Medulla oblongata (tissue), 1 donor: ENCODE measurements around the gene DCLK2.
A peak's percentile ranks its signal among the peaks of the same experiment; 100 is the strongest.

Experiments used
- DNase-seq: peaks from one replicate; pipeline ENCODE4 v3.0.0-alpha.2; 2015; ENCODE audit errors: extremely low spot score

Gene DCLK2

DNA sequence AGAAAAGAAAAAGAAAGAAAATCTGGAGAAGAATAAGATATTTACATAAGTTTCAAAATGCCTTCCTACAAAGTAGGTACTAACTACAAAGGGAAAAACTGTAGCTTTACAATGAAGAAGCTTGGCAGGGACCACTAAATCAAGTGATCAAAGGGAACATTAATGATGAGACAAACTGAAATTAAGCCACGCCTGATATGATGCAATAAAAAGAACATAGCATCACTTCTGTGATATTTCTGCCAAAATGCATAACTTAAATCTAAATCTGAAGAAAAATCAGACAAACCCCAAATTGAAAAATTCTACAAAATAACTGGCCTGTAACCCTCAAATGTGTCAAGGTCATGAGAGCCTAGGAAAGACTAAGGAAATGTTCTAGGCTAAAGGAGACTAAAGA lies 8.9 kb upstream of the DCLK2 start:
- DNase-seq = no peak

DNA sequence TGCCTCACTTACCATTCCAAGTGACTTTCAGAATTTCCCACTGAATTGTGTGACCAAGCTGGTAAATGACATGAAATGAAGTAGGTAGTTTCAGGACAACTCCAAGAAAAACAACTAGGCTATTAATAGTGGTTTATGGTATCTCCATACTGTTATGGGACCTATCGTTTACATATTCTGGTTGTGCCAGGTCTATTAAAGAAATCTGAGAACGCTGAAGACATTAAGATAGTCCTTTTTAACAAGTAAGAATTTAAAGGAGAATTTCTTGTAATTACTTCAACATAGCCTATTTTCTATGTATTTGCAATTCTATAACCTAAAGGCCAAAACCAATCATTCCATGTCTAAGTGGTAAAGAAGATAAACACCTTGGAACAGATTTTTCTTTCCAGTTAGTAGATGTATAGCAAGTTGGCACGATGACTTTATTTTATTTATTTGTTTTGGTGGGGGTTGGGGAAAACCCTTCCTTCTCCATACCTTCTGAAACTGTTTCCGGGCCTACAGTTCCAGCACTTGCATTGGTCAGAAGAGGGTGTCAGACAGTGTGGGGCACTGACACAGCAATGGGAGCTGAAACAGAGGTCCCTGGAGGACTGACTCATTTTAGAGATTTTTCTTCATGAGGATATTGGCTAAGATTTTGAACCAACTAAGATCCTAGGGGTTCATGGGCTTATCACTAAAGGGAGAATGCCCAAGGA lies 7.6 kb upstream of the DCLK2 start:
- DNase-seq = no peak

DNA sequence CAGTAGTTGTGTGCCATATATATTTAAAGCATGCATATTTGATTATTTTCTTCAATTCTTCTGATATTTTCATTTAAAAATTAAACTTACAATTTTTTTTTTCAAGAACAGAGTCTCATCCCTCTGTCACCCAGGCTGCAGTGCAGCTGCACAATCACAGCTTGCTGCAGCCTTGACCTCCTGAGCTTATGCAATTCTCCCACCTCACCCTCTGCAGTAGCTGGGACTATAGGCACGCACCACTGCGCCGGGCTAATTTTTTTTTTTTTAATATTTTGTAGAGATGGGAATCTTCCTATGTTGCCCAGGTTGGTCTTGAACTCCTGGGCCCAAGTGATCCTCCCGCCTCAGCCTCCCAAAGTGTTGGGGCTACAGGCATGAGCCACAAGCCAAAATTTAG lies 5.8 kb upstream of the DCLK2 start:
- DNase-seq = no peak

DNA sequence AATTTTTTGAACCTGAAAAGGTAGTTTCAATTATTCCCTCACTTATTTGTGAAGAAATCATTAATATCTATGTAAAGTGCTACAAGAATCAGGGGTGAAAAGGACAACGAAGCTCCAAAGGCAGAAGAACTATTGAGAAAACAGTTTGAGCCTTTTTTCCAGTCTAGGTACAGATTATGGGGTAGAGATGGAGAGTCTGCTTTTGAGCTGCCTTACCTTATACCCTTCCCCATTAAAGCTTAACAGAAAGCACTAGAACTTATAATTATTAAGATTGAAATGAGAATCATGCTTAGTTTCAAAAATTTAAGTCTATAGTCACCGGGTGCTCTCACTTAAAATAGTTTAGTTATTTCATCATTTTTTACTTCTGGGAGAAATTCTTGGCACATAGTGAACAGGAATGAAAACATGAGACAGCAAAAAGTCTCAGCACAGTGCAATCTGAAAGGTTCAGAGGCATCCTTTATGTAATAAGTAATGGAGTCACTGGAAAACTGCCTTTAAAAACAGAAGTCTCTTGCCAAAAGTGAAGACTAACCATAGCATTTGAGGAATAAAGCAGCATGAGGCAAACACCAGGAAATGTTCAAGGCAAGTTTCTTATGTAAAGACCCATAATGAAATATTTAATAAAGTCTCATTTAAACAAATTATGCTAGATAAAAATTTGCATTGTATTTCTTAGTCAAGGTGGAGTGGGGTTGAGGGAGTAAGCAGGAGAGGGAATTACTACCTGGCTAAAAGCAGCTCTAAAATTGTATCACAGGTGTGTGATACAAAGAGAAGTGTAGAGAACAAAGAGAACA lies 5.1 kb upstream of the DCLK2 start:
- no peak for DNase-seq

DNA sequence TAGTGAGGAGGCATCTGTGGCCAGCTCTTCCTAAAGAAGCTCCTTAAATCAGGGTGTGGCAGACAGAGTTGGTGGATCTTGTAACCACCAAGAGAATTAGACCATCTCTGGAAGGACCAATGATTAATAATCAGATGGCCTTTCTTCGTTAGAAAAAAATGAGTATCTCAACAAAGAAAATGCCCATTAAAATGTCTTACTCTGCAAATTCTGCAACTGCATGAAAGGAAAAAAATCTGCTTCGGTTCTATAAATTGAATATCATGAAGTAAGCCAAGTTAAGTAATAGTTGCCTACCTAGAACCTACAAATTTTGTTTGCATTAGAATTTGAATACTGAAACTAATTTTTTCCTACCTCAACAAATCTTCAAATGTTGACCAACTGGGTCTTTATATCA lies 4.2 kb upstream of the DCLK2 start:
- DNase-seq = no peak

DNA sequence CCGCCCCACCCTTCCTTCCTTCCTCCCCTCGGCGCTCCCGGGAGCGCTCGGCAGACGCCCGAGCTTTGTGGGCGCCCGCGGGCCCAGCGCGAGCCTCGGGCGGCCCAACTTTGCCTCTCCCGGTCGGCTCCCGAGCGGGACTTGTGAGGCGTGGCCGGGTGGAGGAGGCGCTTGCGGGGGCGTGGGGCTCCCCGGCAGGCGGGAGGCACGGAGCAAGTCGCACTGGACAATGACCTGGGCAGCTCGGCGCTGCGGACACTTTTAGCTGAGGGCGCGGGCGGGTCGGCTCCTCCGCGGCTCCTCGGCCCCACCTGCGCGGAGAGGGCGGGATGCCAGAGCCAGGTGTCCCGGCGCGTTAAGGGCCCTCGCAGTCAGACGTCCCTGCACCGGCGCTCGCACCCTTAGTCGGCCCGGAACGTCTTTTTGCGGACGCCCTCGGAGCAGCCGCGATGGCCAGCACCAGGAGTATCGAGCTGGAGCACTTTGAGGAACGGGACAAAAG lies 385 bp downstream of the DCLK2 start:
- DNase-seq = no peak

DNA sequence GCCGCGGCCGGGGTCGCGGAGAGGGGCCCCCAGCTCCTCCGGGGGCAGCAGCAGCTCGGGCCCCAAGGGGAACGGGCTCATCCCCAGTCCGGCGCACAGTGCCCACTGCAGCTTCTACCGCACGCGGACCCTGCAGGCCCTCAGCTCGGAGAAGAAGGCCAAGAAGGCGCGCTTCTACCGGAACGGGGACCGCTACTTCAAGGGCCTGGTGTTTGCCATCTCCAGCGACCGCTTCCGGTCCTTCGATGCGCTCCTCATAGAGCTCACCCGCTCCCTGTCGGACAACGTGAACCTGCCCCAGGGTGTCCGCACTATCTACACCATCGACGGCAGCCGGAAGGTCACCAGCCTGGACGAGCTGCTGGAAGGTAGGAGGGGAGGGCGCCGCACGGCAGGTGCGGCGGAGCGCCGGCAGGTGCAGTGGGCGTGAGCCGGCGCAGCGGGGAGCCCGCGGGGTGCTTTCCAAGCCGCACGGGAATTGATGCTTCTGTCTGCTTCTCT lies 886 bp downstream of the DCLK2 start:
- DNase-seq = no peak

DNA sequence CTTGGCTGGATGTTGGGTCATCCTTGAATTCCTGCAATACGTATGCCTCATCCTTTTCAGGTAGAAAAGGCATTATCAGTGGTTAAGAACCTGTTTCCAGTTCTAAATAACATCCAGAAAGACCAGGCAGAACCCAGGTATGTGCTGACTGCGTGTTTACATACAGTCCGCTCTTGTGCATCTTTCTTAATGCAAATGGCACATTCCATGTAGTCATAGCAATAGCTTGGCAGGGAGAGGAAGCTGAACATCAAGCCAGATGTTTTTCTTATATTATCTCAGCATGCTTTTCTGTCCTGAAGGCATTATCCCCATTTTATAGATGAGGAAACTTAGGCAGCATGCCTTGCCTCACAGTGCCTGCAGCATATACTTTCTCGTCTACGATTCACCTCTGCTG lies 2.1 kb downstream of the DCLK2 start:
- no peak for DNase-seq

DNA sequence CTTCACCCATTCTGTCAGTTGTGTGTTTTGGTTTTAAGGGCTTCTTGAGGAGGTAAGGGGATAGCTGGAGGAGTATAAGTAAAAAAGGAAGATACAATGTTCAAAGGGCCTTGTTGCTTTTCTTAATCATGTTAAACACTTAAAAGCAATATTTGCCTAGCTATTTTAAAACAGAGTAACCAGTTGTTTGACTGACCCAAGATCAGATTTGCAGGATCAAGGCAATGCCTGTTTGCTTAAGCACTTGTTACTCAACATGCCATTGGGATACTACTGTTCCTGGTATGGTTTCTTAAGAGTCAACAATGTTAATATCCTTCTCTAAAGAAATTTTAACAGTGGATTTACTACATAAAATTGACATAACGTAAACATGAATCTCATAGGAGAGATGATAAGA lies 2.6 kb downstream of the DCLK2 start:
- no peak for DNase-seq

DNA sequence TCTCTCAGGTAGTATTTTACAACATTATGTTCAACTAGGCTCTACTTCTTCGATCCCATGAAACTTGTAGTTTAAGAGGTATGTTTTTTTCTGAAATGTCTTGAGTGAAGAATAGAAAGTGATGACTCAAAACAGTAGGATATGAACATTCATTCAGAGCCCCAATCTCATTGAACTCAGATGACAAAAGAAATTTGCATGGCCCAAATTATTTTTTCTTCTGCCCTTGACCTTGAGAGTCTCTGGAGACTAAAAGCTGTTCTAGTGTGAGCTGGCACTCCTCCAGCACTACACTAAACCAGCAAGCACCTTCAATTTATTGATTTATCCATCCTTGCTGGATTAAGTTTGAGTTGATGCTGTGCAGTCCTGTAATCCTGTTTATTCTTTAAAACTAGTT lies 4.0 kb downstream of the DCLK2 start:
- DNase-seq = no peak

DNA sequence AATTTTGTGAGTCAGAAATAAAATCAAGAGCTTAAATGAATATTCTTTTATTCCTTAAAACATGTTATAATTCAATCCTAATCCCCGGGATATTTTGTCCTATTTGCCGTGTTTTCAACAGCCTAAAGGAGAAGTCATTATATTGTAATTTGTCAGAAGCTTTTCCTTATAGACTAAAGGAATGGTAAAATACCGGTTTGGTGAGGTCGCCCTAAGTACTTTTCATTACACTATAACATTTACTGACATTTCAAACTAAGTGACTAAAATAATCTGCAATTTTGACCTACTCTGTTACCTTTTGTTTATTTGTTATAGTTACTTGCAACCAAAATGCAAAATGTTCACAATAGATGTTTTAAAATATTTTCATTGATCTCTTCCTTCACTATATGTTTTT lies 8.8 kb downstream of the DCLK2 start:
- DNase-seq = no peak

DNA sequence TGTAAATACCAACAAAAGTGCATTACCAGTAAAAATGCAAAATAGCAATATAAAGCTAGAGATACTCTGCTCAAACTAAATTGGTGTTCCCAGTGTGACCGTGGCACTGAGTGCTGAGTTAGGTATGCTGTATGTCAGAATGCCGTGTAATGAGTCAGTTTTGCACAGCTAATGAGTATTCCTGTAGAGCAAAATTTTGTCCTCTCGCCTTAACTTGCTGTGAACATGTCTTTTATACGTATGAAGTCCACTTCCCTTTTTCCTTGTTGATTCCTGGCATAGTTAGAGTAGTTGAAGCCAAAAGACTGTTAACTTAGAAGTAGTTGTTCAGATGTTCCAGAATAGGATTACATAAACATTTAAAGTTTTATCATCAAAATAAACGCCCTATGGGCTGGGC lies 11.5 kb downstream of the DCLK2 start:
- DNase-seq = no peak

DNA sequence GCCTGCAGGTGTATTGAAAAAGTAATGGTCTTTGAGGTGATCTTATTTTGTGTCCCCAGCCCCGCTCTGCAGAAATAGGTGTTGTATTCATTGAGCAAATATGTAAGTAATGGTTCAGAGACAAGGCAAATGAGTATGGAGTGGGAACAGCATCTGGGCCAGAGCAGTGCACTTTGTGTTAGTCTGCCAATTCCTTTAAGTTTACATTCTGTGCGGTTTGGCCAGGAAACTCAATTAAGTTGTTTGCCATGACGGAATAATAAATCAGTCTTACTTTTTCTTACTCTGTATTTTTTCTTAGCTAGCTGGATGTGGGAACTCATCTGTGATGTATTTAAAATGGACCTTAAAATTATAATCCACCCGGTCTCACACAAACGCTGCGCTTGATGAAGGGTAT lies 12.6 kb downstream of the DCLK2 start:
- DNase-seq = no peak

DNA sequence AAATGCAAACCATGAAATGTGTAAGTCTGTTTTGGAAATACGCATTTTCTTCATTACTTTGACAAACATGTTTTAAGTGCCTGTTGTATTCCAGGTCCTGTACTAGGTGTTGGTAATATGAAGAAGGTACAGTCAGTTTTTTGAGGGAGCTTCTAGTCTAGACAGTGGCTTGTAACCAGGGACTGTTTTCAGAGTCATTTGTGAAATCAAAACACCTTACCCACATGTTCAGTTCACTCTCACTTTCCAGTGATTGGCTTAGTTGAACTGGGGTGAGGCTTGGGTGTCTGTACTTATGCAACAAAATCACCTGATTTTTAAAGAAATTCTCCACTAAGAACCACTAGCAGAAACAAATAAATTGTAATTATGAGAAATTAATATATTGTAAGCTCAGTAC lies 16.4 kb downstream of the DCLK2 start:
- no peak for DNase-seq

DNA sequence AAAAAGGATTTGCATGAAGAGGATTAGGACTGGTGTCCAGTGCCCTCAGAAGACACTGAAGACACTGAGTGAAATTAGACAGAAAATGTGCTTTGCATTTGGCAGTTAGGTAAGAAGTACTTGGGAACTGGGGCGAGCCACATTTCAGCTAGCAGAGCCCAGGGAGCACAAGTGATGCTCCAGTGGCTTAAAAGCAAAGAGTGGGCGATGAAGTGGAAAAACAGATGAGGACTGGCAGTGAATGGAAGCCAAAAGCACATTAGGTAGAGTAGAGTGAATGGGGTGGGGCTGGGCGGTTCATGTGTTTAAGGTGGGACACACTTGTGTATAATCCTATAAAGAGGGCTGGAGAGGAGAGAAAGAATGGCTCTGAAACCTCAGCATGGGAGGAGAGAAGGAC lies 18.4 kb downstream of the DCLK2 start:
- peak; percentile 48 for DNase-seq

DNA sequence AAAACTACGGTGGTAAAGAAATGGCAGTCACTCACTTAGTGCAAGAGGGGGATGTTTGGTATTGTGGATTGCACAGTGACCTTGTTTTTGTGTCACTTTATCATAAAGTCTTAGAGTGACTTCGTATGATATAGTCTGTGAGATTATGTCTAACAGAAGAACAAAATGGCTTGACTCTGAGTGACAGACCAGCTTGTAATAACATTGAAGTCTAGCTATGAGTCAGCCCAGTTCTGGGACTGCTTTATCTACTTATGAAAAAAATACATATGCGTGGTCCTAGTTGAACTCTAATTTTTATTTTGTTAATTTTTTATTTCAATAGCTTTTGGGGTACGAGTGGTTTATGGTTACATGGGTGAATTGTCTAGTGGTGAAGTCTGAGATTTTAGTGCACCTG lies 20.0 kb downstream of the DCLK2 start:
- no peak for DNase-seq

DNA sequence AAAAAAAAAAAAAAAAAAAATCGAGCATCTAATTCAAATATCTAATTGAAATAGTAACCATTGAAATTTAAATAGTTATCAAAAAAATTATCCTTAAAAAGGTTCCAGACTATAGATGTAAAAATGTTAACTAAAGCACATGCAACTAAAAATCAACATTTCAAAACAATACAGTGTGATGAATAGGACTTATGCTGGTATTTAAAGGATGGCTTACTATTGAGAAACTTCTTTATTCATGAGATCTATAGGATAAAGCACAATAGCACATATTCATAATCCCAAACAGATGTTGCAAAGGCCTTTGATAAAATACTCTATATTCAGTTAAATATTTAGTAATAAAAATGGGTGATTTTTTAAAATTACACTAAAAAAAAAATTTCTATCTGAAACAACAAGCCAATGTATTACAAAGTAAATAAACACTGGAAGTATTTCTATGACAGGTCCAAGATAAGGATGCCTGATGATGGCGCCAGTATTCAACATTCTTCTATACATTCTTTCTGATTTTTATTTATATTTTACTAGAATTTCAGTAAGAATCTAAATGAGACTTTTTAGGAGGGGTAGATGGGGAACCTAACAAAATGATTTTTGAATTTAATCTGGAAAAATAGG lies 26.3 kb downstream of the DCLK2 start:
- DNase-seq = no peak

DNA sequence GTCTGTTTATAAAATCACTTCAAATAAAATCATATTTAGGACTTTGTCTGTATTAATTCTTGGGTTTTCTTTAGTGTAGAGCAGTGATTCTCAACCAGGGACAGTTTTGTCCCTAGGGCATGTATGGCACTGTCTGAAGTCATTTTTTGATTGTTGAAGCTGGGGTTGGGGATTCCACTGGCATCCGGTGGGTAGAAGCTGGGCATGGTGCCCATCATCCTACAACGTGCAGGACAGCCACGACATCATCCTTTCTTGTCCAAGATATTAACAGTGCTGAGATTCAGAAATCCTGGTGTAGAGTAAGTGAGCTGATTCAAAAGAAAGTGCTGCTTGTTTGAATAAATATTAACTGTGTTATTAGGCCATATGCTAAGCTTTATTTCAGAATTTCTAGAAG lies 28.6 kb downstream of the DCLK2 start:
- no peak for DNase-seq

DNA sequence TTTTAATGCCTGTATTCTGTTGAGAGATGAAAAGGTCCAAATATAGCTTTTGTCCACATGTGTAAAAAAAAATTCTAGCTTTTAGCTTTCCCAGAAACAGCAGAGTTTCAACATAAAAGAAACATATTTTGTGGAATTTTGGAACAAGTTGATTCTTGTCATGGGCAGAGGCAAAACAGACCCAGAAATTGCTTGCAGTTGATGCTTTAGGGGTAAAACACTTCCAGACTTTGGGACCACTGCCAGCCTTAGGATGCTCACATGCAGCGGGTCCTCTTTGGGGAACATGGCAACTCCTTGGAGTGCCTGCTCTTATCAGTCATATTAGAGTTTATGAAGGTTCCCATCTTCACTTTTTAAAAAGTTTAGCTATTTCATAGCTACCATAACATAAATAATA lies 30.4 kb downstream of the DCLK2 start:
- no peak for DNase-seq

DNA sequence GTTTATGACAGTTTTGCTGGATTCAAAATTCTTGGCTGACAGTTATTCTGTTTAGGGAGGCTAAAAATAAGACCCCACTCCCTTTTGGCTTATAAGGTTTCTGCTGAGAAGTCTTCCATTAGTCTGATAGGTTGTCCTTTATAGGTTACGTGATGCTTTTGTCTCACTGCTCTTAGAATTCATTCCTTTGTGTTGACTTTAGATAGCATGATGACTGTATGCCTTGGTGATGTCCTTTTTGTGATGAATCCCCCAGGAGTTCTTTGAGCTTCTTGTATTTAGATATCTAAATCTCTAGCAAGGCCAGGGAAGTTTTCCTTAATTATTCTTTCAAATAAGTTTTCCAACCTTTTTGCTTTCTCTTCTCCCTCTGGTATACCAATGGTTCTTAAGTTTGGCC lies 36.4 kb downstream of the DCLK2 start:
- no peak for DNase-seq

DNA sequence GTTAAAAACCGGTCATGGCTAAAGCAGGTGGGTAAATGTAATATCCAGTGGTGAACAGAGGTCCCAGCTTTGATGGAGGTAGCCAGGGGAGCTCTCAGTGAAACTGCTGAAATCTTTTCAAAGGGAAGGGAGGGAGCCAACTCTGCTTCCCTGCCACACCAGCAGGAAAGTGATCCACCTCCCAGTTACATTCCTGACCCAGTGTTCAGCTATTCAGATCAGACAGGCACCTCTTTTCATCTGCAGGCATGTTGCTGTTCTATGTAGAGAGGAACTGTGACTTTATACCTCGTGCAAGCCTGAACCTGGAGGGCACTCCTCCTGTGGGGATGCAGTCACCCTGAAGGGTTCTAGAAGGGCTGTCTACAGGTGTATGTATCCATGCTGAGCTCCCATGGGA lies 37.6 kb downstream of the DCLK2 start:
- no peak for DNase-seq

DNA sequence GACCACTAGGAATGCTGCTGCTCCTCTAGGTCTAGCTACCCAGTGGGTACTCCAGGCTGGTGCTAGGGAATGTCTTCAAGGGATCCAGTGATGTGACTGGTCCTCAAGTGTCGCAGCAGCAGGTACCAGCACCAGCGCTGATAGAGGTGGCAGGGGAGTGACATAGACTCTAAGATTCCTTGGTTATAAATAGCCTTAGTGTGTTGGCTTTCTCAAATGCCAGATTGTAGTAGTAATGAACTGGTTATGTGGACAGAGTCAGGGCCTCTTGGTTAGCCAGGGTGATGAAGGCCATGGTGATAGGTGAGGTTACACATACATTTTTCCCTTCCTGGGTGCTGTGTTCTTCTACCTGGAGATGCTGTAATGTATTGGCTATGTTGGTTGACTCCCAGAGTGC lies 38.3 kb downstream of the DCLK2 start:
- no peak for DNase-seq

DNA sequence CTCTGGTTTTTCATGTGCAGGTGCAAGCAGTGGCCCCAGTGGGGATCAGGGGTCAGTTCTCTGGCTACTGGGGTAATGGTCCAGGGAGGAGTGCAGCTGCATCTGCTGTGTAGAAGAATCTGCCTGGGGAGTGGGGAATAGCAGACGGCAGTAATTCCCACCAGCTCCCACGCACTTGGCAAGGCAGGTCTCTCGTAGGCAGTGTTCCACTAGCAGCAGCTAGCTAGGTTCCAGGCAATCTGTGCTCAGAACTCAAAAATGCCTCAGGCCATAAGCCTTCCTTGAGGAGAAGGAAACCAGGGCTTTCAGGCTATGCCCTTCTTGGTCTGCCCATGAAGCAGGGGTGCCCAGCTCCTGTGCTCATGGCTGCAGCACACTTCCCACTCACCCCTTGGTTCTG lies 38.8 kb downstream of the DCLK2 start:
- no peak for DNase-seq
